Activated CD4-positive, alpha-beta T cell treated with anti-CD3 and anti-CD28 coated beads for 24 hours (primary cell): ENCODE measurements around the gene RPL11.
"Not testable (repeated sequence)": the region's sequence is repeated elsewhere in the genome, so short reads cannot be mapped to it uniquely, and the experiment has no call there.

ENCODE experiments used
- DNase-seq, 2 donors: peaks; one replicate each; pipeline ENCODE4 v3.0.0-alpha.2; 2020; ENCODE audit warnings: low read depth in 2 of 2

The RPL11 gene

GRCh38 chr1:23691499-23692307 is at the start of gene RPL11:
Gene RPL11 (plus strand): TSS chr1:23691806. CDS start chr1:23691824, 18 bp downstream.
- peak; percentile 77 to 87 for DNase-seq

GRCh38 chr1:23643736-23644554 is 47.7 kb upstream of the RPL11 start:
- no peak for DNase-seq

GRCh38 chr1:23644555-23644866 is 47.1 kb upstream of the RPL11 start:
- no peak for DNase-seq

GRCh38 chr1:23645338-23645737 is 46.3 kb upstream of the RPL11 start:
- no peak for DNase-seq

- DNase-seq = no peak
These were observed 45.5 kb upstream of the RPL11 start for GRCh38 chr1:23646091-23646490.

GRCh38 chr1:23646541-23646940 is 45.1 kb upstream of the RPL11 start:
- no peak for DNase-seq

GRCh38 chr1:23648576-23648975 is 43.0 kb upstream of the RPL11 start:
- no peak for DNase-seq

- DNase-seq = not testable (repeated sequence)
These were observed 42.4 kb upstream of the RPL11 start for GRCh38 chr1:23649157-23649556.

GRCh38 chr1:23650344-23650990 is 41.1 kb upstream of the RPL11 start:
- DNase-seq = no peak

GRCh38 chr1:23651069-23651808 is 40.4 kb upstream of the RPL11 start:
- DNase-seq = no peak

- peak in 1 of 2 donors; percentile 41 for DNase-seq
These were observed 33.8 kb upstream of the RPL11 start for GRCh38 chr1:23657659-23658275.

- no peak for DNase-seq
These were observed 30.9 kb upstream of the RPL11 start for GRCh38 chr1:23660671-23661070.

- DNase-seq = no peak
These were observed 29.7 kb upstream of the RPL11 start for GRCh38 chr1:23661887-23662286.

- peak in 1 of 2 donors; percentile 5 for DNase-seq
These were observed 26.5 kb upstream of the RPL11 start for GRCh38 chr1:23664837-23665795.

GRCh38 chr1:23667411-23667810 is 24.2 kb upstream of the RPL11 start:
- DNase-seq = no peak

GRCh38 chr1:23670709-23671108 is 20.9 kb upstream of the RPL11 start:
- DNase-seq = no peak

GRCh38 chr1:23673086-23673813 is 18.4 kb upstream of the RPL11 start:
- no peak for DNase-seq

GRCh38 chr1:23679815-23680214 is 11.8 kb upstream of the RPL11 start:
- no peak for DNase-seq

GRCh38 chr1:23682946-23683345 is 8.7 kb upstream of the RPL11 start:
- no peak for DNase-seq

- DNase-seq = no peak
These were observed 7.2 kb upstream of the RPL11 start for GRCh38 chr1:23684415-23684814.
